Mesothelial cell of epicardium (in vitro differentiated cells): ENCODE results near the gene CTDSPL. TPM values are rescaled to one million over a fixed set of nuclear protein-coding genes. Genes with fewer than 3 reads are reported as not detected.

Source experiments
- DNase-seq, 2 experiments: peaks; one replicate each; pipeline ENCODE4 v3.0.0; 2021; ENCODE audit warnings: low spot score in 2 of 2; ENCODE audit not compliant: unreplicated experiment in 2 of 2
- H3K27ac Mint-ChIP-seq: 2 replicates; pipeline ENCODE4 v1.8.0; 2021; ENCODE audit warnings: mixed read lengths
- H3K27me3 Mint-ChIP-seq: 2 replicates; pipeline ENCODE4 v1.8.0; 2021; ENCODE audit warnings: low read depth, mixed read lengths
- H3K36me3 Mint-ChIP-seq: 2 replicates; pipeline ENCODE4 v1.8.0; 2021; ENCODE audit warnings: mixed read lengths
- H3K4me1 Mint-ChIP-seq: 2 replicates; pipeline ENCODE4 v1.8.0; 2021; ENCODE audit warnings: mixed read lengths
- H3K4me3 Mint-ChIP-seq: 2 replicates; pipeline ENCODE4 v1.8.0; 2021; ENCODE audit warnings: mild to moderate bottlenecking, moderate library complexity, mixed read lengths
- H3K9me3 Mint-ChIP-seq: 2 replicates; pipeline ENCODE4 v1.8.0; 2021; ENCODE audit warnings: mixed read lengths
- total RNA-seq: library from RNA; stranded (reverse); gene quantifications from 3 replicates; pipeline ENCODE4 v1.2.1, GENCODE V29; 2021
- TF ChIP-seq, protein P1 (sequence below): fragments of 200-600 bp; sonication (generic); IDR thresholded peaks from one replicate; pipeline ENCODE4 v1.5.0; 2021; ENCODE audit warnings: antibody characterized with exemption; ENCODE audit not compliant: unreplicated experiment

CTDSPL gene
- total RNA-seq, 1 donor from 2014 or later: 29.9 TPM

DNA sequence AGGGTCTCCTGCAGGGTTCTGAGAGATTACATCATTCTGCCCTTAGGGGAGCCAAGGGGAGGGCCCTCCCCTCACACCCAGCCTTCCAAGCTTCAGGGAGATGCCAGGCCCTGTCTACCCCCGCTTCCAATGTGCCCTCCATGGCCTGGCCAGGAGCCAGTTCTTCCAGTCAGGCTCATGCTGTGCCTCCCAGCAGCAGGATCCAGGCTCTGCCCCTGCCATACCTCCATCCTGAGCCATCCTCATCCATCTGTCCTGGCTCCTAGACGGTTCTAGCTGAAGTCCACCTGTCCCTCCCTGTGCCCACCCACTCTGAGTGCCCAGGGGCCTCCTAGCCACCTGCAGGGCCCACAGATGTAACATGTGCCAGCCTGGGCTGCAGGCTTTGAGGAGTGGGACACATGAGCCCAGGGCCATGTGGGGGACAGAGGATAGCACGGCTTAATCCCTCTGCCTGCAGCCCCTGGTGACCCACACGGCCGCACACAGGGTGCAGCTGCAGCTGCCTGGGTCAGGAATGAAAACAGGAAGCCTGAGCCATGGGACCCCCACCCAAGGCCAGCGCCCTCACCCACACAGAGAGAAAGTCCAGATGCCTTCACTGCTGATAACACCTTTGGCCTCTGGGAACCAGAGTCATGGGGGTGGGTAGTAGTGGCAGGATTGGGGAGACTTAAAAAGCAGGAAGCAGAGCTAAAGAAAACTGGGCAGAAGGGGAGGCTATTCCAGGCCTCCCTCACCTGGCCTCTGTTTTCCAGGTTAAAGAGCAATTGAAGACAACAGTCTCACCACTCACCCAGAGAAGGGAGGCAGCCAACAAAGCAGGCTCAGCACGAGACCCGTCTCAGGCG is 156.0 kb downstream of the CTDSPL start:
- Mint-ChIP-seq H3K9me3 (peaks cover 9% of the 10 kb centered on the region), H3K27me3 (no peaks in the 10 kb centered on the region), H3K27ac (no peak overlapping the region), H3K4me1 (peaks cover 3% of the 10 kb centered on the region), H3K36me3 (peaks cover 30% of the 10 kb centered on the region), H3K4me3 (no peak overlapping the region)
- DNase-seq: no peak
- TF ChIP-seq, protein P1, sequence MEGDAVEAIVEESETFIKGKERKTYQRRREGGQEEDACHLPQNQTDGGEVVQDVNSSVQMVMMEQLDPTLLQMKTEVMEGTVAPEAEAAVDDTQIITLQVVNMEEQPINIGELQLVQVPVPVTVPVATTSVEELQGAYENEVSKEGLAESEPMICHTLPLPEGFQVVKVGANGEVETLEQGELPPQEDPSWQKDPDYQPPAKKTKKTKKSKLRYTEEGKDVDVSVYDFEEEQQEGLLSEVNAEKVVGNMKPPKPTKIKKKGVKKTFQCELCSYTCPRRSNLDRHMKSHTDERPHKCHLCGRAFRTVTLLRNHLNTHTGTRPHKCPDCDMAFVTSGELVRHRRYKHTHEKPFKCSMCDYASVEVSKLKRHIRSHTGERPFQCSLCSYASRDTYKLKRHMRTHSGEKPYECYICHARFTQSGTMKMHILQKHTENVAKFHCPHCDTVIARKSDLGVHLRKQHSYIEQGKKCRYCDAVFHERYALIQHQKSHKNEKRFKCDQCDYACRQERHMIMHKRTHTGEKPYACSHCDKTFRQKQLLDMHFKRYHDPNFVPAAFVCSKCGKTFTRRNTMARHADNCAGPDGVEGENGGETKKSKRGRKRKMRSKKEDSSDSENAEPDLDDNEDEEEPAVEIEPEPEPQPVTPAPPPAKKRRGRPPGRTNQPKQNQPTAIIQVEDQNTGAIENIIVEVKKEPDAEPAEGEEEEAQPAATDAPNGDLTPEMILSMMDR: no peak

DNA sequence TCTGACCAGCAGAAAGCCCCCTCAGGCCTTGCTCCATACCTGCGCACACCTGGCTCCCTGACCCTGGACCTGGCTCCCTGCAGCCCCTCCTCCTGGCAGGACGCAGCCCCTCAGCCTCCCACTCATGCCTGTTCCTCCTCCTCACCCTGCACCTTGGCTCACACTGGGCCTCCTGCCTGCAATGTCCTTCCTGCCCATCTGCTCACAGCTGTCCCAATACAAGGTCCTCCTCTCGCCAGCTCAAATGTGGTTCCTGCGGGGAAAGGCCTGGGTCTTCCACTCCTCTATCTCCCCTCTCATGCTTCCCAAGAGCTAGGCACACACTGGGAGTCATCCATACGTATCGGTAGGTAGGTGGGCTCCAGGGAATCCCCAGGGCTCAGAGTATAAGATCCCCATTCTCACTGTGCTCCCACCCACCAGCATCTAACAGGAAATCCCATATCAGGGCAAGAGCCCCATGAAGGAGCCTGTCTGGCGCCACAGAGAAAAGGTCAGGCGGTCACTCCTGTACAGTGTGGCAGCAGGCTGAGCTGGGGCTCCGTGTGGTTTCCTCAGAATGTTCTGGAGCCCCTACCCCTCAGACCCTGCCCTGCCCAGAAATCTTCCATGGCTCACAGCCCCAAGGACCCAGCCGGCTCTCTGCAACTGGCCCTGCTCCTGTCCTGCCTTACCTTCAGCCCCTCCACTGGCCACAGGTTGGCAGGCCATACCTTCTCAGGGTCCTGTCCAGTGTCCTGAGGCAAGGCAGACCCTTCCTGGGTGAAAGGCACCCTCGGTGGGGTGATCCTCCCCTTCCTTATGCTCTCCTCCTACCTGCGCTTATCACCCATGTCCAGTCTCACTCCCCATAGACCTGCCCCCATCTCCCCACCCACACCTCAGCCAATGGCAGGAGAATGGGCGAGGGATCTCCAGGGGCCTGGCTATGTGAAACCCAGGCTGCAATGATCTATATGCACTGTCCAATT is 156.9 kb downstream of the CTDSPL start:
- Mint-ChIP-seq H3K9me3 (peaks cover 9% of the 10 kb centered on the region), H3K4me1 (peaks cover 7% of the 10 kb centered on the region), H3K4me3 (no peak overlapping the region), H3K27ac (peak overlapping the region; percentile 70), H3K36me3 (peaks cover 30% of the 10 kb centered on the region), H3K27me3 (no peaks in the 10 kb centered on the region)
- TF ChIP-seq, protein P1: no peak
- no peak for DNase-seq

DNA sequence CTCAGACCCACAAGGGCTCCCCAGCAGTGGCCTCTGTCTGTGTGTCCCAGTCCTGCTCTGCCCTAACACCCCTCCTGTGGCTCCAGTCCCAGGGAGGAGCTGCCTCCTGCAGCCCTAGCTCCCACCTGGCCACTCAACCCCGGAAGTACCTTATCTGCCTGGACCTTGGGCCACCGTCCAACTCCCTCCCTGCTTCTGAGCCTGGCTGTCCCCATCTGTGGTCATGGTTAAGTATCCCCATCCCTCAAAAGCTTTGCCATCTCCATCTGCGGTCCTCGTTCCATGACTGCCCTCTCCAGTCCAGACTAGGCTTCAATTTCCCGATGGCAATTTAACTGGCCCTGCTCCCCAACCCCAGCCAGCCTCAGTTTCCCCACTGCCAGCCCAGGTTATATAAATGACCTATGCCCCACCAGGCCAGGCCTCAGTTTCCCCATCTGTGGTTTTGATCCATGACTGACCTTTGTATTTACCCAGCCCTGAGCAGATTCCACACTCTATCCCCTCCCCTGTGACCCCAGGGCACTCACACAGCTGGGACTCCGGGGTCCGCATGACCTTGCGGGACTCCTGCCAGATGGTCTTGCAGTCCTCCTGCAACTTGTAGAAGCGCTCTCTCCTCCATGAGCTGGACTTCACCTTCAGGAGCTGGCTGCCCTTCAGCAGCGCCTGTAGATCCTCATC is 158.1 kb downstream of the CTDSPL start:
- Mint-ChIP-seq H3K4me1 (peaks cover 13% of the 10 kb centered on the region), H3K27ac (no peak overlapping the region), H3K27me3 (no peaks in the 10 kb centered on the region), H3K4me3 (no peak overlapping the region), H3K36me3 (peaks cover 22% of the 10 kb centered on the region), H3K9me3 (peaks cover 5% of the 10 kb centered on the region)
- DNase-seq: no peak
- TF ChIP-seq, protein P1: no peak

DNA sequence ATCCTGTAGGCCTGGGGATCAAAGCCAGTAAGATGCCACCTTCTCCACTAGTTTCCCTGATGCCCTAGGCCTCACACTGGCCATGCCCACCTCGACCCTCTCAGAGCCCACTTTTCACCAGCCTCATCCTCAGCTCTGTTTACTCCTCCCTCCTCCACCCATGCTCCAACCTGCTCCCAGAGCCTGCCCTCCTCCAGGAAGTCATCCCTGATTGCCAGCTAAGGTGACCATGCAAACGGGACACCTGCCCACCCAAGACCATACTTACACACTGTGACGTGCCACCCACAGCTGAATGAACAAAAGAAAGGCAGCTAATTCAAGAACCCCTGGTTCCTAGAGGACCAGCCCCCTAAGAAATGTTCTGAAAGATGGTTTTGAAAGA is 158.7 kb downstream of the CTDSPL start:
- Mint-ChIP-seq H3K4me1 (peaks cover 16% of the 10 kb centered on the region), H3K27ac (no peak overlapping the region), H3K4me3 (no peak overlapping the region), H3K36me3 (peaks cover 16% of the 10 kb centered on the region), H3K27me3 (no peaks in the 10 kb centered on the region), H3K9me3 (no peaks in the 10 kb centered on the region)
- DNase-seq: no peak
- TF ChIP-seq, protein P1: no peak

DNA sequence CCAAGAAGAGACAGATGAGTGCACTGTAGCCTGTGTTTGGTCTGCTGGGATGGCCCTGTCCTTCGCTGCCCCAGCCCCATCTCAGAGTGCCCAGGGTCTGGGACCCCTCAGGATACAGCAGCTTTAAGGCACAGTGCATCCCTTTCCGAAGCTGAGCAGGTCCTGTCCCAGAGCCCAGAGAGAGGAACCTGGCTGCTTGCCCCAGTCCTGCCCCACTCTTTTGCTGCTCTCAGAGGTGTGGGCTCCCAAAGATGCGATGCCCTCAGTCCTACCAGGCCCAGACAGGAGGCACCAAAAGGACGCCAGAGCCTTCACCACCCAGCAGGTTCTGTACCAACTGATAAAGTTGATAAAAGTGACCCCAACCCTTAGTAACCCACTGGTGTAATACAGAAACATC is 159.5 kb downstream of the CTDSPL start:
- DNase-seq: no peak
- H3K27me3 Mint-ChIP-seq: no peaks in the 10 kb centered on the region
- H3K4me3 Mint-ChIP-seq: no peak overlapping the region
- TF ChIP-seq, protein P1: no peak
- H3K36me3 Mint-ChIP-seq: peaks cover 8% of the 10 kb centered on the region
- no peak overlapping the region for H3K27ac Mint-ChIP-seq
- no peaks in the 10 kb centered on the region for H3K9me3 Mint-ChIP-seq
- H3K4me1 Mint-ChIP-seq: peaks cover 20% of the 10 kb centered on the region
